ENCODE results near the gene DCTN4. TPM values are rescaled to one million over a fixed set of nuclear protein-coding genes. Genes with fewer than 3 reads are reported as not detected.
A peak's percentile ranks its signal among the peaks of the same experiment; 100 is the strongest.
"Not testable (repeated sequence)": the region's sequence is repeated elsewhere in the genome, so short reads cannot be mapped to it uniquely, and the experiment has no call there.

The DCTN4 gene
- 10 to 100 TPM in 1 of 3 donors, 1 to 10 TPM in 2; 8.0 to 10.6 (median 9.4) TPM for polyA plus RNA-seq

DNA sequence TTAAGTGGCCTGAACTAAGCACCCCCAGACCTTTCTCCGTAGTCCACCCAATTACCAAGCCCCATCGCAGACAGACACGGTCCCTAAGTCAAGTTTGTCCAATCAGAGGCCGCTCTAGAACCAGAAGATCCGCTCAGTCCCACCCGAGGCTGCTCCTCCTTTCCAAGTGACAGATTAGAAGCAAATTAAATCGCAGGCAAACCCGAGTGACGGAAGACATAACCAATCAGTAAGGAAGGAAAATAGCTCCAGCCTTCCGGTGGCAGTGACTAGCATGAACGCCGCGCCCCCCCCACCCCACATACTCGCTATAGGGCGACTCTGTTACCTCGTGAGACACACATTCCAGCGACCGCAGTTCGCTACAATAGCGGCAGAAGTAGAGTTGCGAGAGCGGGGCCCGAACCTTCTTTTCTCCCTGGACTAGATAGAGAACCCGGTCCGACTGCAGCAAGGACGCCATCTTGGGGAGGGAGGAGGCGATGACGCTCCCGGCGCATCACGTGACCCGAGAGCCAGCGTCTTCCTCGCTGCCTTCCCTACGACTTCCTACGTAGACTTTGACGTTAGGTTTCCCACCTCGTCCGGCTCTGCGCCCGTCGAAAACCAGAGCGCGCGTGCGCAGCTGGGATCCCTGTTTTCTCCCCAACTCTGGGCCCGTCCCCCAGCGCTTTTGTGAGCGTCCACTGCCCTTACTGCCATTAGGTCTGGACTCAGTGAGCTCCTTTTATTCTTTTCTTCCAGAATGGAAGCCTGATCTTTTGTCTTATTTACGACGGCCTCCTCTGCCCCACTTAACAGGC lies at the start of gene DCTN4:
Gene DCTN4, minus strand, starts transcription at position 487 of the 803 bp plus-strand sequence. Its CDS starts 24 bp downstream, at position 463.
- Mint-ChIP-seq H3K4me1 (peaks cover 22 to 30% of the 10 kb centered on the region in 2 donors), H3K4me3 (no peak within 1 kb of the TSS), H3K9me3 (no peaks in the 10 kb centered on the region), H3K27me3 (ENCODE audit: low read depth in 3 of 3) (peaks cover 0 to 2% (median 1%) of the 10 kb centered on the region in 3 donors), H3K36me3 (peaks cover 15 to 21% (median 16%) of the 10 kb centered on the region in 3 donors), H3K27ac (no peak within 1 kb of the TSS)
- DNase-seq: peak; percentile 95 to 96 (median 96)

GRCh38 chr5:150804388-150804787 lies 45.6 kb upstream of the DCTN4 start:
- Mint-ChIP-seq H3K9me3 (no peaks in the 10 kb centered on the region), H3K4me3 (no peak overlapping the region), H3K27me3 (ENCODE audit: low read depth in 3 of 3) (peaks cover 0 to 7% (median 0%) of the 10 kb centered on the region in 3 donors), H3K27ac (no peak overlapping the region), H3K4me1 (peaks cover 3 to 6% of the 10 kb centered on the region in 2 donors), H3K36me3 (no peaks in the 10 kb centered on the region)
- DNase-seq: no peak

DNA sequence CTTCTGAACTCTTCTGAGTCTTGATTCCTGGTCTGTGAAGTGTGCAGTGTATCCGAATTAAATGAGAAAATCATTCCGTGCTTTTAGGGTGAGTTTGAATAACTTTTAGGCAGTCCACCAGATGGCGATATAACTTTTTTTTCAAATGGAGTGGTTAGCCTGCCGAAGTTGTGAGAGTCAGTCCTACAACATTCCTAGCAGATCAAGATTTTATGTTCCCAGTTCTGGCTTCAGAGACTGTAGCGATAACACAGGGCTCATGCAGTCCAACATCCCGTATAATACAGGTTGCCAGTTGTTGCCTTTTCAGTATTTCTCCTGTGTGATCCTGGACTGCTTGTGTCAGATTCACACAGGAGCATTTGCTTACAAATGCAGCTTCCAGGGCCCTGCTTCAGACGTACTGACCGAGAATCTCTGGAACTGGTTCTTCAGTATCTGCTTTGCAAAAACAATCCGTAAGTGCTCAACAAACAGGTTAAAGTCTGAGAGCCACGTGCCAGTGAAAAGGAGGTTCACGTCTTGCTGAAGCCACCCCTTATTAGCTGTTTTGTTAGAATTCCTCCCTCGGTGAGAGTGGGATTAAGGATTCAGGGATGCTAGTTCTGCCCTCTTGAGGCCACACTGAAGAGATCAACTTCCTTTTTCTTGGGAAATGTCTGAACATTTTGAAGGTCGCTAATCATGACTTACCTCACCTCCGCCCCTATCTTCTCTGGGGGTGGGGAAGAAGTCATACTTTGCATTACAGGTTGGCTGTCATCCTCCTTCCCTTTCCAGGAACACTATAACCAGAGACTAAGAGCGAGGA lies 42.5 kb upstream of the DCTN4 start:
- H3K9me3 Mint-ChIP-seq: no peaks in the 10 kb centered on the region
- H3K4me1 Mint-ChIP-seq: peaks cover 3 to 6% of the 10 kb centered on the region in 2 donors
- DNase-seq: peak; percentile 29 to 45 (median 39)
- H3K27ac Mint-ChIP-seq: no peak overlapping the region
- peaks cover 0 to 2% (median 0%) of the 10 kb centered on the region in 3 donors for H3K36me3 Mint-ChIP-seq
- peak overlapping the region in 1 of 5 donors; percentile 5 for H3K4me3 Mint-ChIP-seq
- H3K27me3 Mint-ChIP-seq (ENCODE audit: low read depth in 3 of 3): peaks cover 0 to 5% (median 2%) of the 10 kb centered on the region in 3 donors

GRCh38 chr5:150797384-150797783 lies 38.6 kb upstream of the DCTN4 start:
- no peak overlapping the region for H3K27ac Mint-ChIP-seq
- H3K4me3 Mint-ChIP-seq: no peak overlapping the region
- peaks cover 0 to 5% (median 2%) of the 10 kb centered on the region in 3 donors for H3K36me3 Mint-ChIP-seq

GRCh38 chr5:150794927-150795326 lies 36.1 kb upstream of the DCTN4 start:
- Mint-ChIP-seq H3K4me1 (peaks cover 11 to 17% of the 10 kb centered on the region in 2 donors), H3K27ac (no peak overlapping the region), H3K27me3 (ENCODE audit: low read depth in 3 of 3) (peaks cover 0 to 2% (median 0%) of the 10 kb centered on the region in 3 donors), H3K36me3 (peaks cover 0 to 5% (median 2%) of the 10 kb centered on the region in 3 donors), H3K4me3 (no peak overlapping the region), H3K9me3 (no peaks in the 10 kb centered on the region)
- no peak for DNase-seq

More at GRCh38 chr5:150797384-150797783, 38.6 kb upstream of the DCTN4 start:
- Mint-ChIP-seq H3K27me3 (ENCODE audit: low read depth in 3 of 3) (peaks cover 0 to 2% (median 0%) of the 10 kb centered on the region in 3 donors), H3K9me3 (no peaks in the 10 kb centered on the region), H3K4me1 (peaks cover 3 to 6% of the 10 kb centered on the region in 2 donors)
- DNase-seq: no peak

GRCh38 chr5:150793423-150793888 lies 34.6 kb upstream of the DCTN4 start:
- not testable (repeated sequence) for H3K27me3 Mint-ChIP-seq (ENCODE audit: low read depth in 3 of 3); DNase-seq; H3K36me3 Mint-ChIP-seq; H3K4me3 Mint-ChIP-seq; H3K9me3 Mint-ChIP-seq
- H3K27ac Mint-ChIP-seq: peak overlapping the region in 1 of 6 donors; percentile 8
- peaks cover 14 to 28% of the 10 kb centered on the region in 2 donors for H3K4me1 Mint-ChIP-seq

- Mint-ChIP-seq H3K9me3 (no peaks in the 10 kb centered on the region), H3K4me3 (no peak overlapping the region), H3K27me3 (ENCODE audit: low read depth in 3 of 3) (no peaks in the 10 kb centered on the region), H3K36me3 (peaks cover 0 to 5% (median 0%) of the 10 kb centered on the region in 3 donors), H3K27ac (peak overlapping the region in 1 of 6 donors; percentile 0), H3K4me1 (peaks cover 14 to 28% of the 10 kb centered on the region in 2 donors)
- no peak for DNase-seq
Observed at GRCh38 chr5:150791536-150791935, 32.7 kb upstream of the DCTN4 start.

DNA sequence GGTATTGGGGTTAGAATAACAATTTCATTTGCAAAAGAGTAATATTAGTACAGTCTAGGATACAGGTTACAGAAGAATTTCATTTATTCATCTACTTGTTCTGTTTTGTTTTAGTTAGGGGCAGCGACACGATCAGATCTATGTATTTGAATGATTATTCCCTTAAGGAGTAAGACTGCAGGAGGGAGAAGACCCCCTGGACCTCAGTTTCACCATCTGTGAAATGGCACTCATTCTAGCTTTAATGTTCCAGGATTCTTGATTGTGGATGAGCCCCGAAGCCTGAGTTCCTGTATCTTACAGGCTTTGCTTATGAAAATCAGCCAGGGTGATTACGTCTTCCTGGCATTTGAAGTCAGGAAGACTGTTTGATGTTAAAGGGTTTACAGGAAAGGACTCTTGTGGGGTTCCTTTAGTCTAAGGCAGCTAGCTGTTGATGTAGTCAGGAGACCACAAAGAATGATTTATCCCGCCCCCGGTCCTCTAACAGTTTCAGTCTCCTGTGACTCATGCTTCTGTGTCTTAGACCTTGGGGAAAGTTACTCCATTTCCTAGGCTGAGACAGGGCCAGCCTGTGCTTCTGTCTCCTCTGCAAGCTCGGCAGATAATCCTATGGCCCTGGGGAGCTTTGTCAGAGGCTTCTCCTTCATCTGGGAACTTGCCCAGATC lies 31.3 kb upstream of the DCTN4 start:
- H3K36me3 Mint-ChIP-seq: peaks cover 0 to 5% (median 0%) of the 10 kb centered on the region in 3 donors
- H3K4me1 Mint-ChIP-seq: peaks cover 19 to 33% of the 10 kb centered on the region in 2 donors
- no peak for DNase-seq
- H3K27ac Mint-ChIP-seq: peak overlapping the region; percentile 0 to 65 (median 47)
- peak overlapping the region in 2 of 5 donors; percentile 17 to 25 for H3K4me3 Mint-ChIP-seq
- H3K27me3 Mint-ChIP-seq (ENCODE audit: low read depth in 3 of 3): peaks cover 0 to 1% (median 0%) of the 10 kb centered on the region in 3 donors
- H3K9me3 Mint-ChIP-seq: no peaks in the 10 kb centered on the region

GRCh38 chr5:150789450-150789849 lies 30.6 kb upstream of the DCTN4 start:
- peaks cover 0 to 5% (median 0%) of the 10 kb centered on the region in 3 donors for H3K36me3 Mint-ChIP-seq
- peaks cover 0 to 1% (median 0%) of the 10 kb centered on the region in 3 donors for H3K27me3 Mint-ChIP-seq (ENCODE audit: low read depth in 3 of 3)
- no peaks in the 10 kb centered on the region for H3K9me3 Mint-ChIP-seq
- peak overlapping the region in 1 of 6 donors; percentile 56 for H3K27ac Mint-ChIP-seq
- H3K4me3 Mint-ChIP-seq: no peak overlapping the region
- DNase-seq: no peak
- H3K4me1 Mint-ChIP-seq: peaks cover 24 to 39% of the 10 kb centered on the region in 2 donors

DNA sequence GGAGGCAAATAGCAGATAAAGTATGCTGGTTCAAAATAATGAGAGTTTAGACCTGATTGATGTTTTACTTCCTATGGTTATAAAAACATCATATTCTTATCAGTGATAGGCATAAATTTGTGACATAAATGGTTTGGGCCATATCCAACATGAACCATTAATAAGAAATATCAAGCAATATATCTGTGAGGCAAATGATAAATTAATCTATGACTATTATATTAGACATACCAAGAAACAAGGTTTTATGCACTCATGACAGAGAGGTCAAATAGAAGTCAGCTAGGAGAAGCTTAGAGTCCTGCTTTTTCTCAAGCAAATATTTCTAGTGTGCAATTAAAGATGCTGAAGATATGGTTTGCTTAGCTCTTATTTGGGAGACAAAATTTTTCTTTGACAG lies 30.2 kb upstream of the DCTN4 start:
- Mint-ChIP-seq H3K27me3 (ENCODE audit: low read depth in 3 of 3) (peaks cover 0 to 1% (median 0%) of the 10 kb centered on the region in 3 donors), H3K36me3 (peaks cover 0 to 5% (median 0%) of the 10 kb centered on the region in 3 donors), H3K27ac (peak overlapping the region in 1 of 6 donors; percentile 29), H3K4me3 (no peak overlapping the region), H3K9me3 (no peaks in the 10 kb centered on the region), H3K4me1 (peaks cover 28 to 44% of the 10 kb centered on the region in 2 donors)
- DNase-seq: no peak

GRCh38 chr5:150787656-150788055 lies 28.8 kb upstream of the DCTN4 start:
- Mint-ChIP-seq H3K27me3 (ENCODE audit: low read depth in 3 of 3) (peaks cover 0 to 5% (median 3%) of the 10 kb centered on the region in 3 donors), H3K36me3 (no peaks in the 10 kb centered on the region), H3K4me1 (peaks cover 41 to 57% of the 10 kb centered on the region in 2 donors), H3K4me3 (no peak overlapping the region), H3K27ac (no peak overlapping the region), H3K9me3 (no peaks in the 10 kb centered on the region)
- no peak for DNase-seq

GRCh38 chr5:150786876-150787275 lies 28.1 kb upstream of the DCTN4 start:
- no peaks in the 10 kb centered on the region for H3K9me3 Mint-ChIP-seq
- peaks cover 49 to 65% of the 10 kb centered on the region in 2 donors for H3K4me1 Mint-ChIP-seq
- H3K4me3 Mint-ChIP-seq: no peak overlapping the region
- DNase-seq: no peak
- peaks cover 0 to 5% (median 3%) of the 10 kb centered on the region in 3 donors for H3K27me3 Mint-ChIP-seq (ENCODE audit: low read depth in 3 of 3)
- peak overlapping the region in 2 of 6 donors; percentile 30 to 37 for H3K27ac Mint-ChIP-seq
- H3K36me3 Mint-ChIP-seq: no peaks in the 10 kb centered on the region

GRCh38 chr5:150785950-150786349 lies 27.1 kb upstream of the DCTN4 start:
- H3K27me3 Mint-ChIP-seq (ENCODE audit: low read depth in 3 of 3): peaks cover 0 to 5% (median 3%) of the 10 kb centered on the region in 3 donors
- peak overlapping the region in 4 of 6 donors; percentile 50 to 87 (median 77) for H3K27ac Mint-ChIP-seq
- H3K9me3 Mint-ChIP-seq: no peaks in the 10 kb centered on the region
- no peak for DNase-seq
- peaks cover 56 to 68% of the 10 kb centered on the region in 2 donors for H3K4me1 Mint-ChIP-seq
- H3K4me3 Mint-ChIP-seq: peak overlapping the region in 2 of 5 donors; percentile 21 to 54
- H3K36me3 Mint-ChIP-seq: no peaks in the 10 kb centered on the region

Measured in immature natural killer cell (primary cell).